ENCODE measurements around the gene IL1RAPL2.

DNA sequence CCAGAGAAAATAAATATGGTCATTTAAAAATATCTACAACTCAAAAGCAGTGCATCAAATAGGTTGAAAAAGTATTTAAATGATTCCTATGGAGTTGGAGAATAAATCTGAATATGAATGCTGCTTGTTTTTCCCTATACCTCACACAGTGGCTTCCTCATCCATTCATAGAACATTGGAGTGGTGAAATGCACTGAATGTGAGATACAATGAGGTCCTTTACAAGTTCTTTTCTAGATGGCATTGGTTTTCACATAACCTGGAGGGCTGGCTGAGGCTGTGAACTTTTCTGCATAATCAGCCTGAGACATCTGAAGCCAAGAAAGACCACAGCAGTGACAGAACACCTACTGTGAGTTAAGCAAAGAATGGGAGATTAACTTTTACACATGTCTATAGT lies 977.3 kb downstream of the IL1RAPL2 start:
- TF ChIP-seq CTCF (IDR thresholded peaks at IDR 0.05) (no peak), POLR2AphosphoS5 (IDR thresholded peaks at IDR 0.05) (no peak), POLR2A (IDR thresholded peaks at IDR 0.05) (no peak), EP300 (IDR thresholded peaks at IDR 0.05; ENCODE audit: low read depth) (no peak)

Measured in transverse colon (tissue), 4 donors.